Left kidney (tissue), 2 donors: Measurements from ENCODE around the gene KRTAP5-5. TPM values are rescaled to one million over a fixed set of nuclear protein-coding genes. Genes with fewer than 3 reads are reported as not detected.
"Not testable (repeated sequence)": the region's sequence is repeated elsewhere in the genome, so short reads cannot be mapped to it uniquely, and the experiment has no call there.

ENCODE experiments used
- DNase-seq: peaks from one replicate; pipeline ENCODE4 v3.0.0-alpha.2; 2013
- polyA plus RNA-seq: library from polyadenylated mRNA; unstranded; fragments of 120-200 nt; gene quantifications from one replicate; pipeline ENCODE4 v1.2.1, GENCODE V29; 2013; ENCODE audit not compliant: insufficient read length

KRTAP5-5 gene
- polyA plus RNA-seq, 1 donor: not detected

- no peak for DNase-seq
Measured at GRCh38 chr11:1656670-1657069, 27.1 kb downstream of the KRTAP5-5 start.

- DNase-seq: no peak
Measured at GRCh38 chr11:1659506-1659905, 29.9 kb downstream of the KRTAP5-5 start.

GRCh38 chr11:1660111-1660867, 30.7 kb downstream of the KRTAP5-5 start:
- DNase-seq: no peak

GRCh38 chr11:1661454-1662269, 32.1 kb downstream of the KRTAP5-5 start:
- DNase-seq: not testable (repeated sequence)

GRCh38 chr11:1662699-1663283, 33.2 kb downstream of the KRTAP5-5 start:
- not testable (repeated sequence) for DNase-seq

GRCh38 chr11:1665313-1665712, 35.7 kb downstream of the KRTAP5-5 start:
- DNase-seq: no peak

- DNase-seq: no peak
Measured at GRCh38 chr11:1667121-1667850, 37.7 kb downstream of the KRTAP5-5 start.

GRCh38 chr11:1667906-1668305, 38.3 kb downstream of the KRTAP5-5 start:
- DNase-seq: peak; percentile 71

GRCh38 chr11:1668911-1669473, 39.4 kb downstream of the KRTAP5-5 start:
- no peak for DNase-seq

GRCh38 chr11:1669546-1670218, 40.1 kb downstream of the KRTAP5-5 start:
- no peak for DNase-seq

- DNase-seq: not testable (repeated sequence)
Measured at GRCh38 chr11:1670457-1670856, 40.9 kb downstream of the KRTAP5-5 start.

- DNase-seq: no peak
Measured at GRCh38 chr11:1670905-1671371, 41.4 kb downstream of the KRTAP5-5 start.

- DNase-seq: no peak
Measured at GRCh38 chr11:1671658-1672057, 42.1 kb downstream of the KRTAP5-5 start.

GRCh38 chr11:1672613-1673350, 43.2 kb downstream of the KRTAP5-5 start:
- no peak for DNase-seq

GRCh38 chr11:1673446-1674172, 44.0 kb downstream of the KRTAP5-5 start:
- DNase-seq: no peak

GRCh38 chr11:1674173-1675131, 44.9 kb downstream of the KRTAP5-5 start:
- no peak for DNase-seq

GRCh38 chr11:1675536-1676228, 46.1 kb downstream of the KRTAP5-5 start:
- DNase-seq: no peak

- no peak for DNase-seq
Measured at GRCh38 chr11:1676229-1676740, 46.7 kb downstream of the KRTAP5-5 start.
